NOMO-1 treated with dmso at 0.1 percent for 144 hours (cell line): Measurements from ENCODE around the gene ZBTB3.
A peak's percentile ranks its signal among the peaks of the same experiment; 100 is the strongest.
"Not testable (repeated sequence)": the region's sequence is repeated elsewhere in the genome, so short reads cannot be mapped to it uniquely, and the experiment has no call there.

ENCODE experiments used
- DNase-seq: peaks from one replicate; lab custom pipeline; 2025; ENCODE audit not compliant: unreplicated experiment; lab: John Stamatoyannopoulos, UW

Gene ZBTB3

GRCh38 chr11:62753736-62754603 is at the start of gene ZBTB3:
Gene ZBTB3, minus strand, starts transcription at chr11:62754160. Its CDS starts 496 bp downstream, at chr11:62753664.
- DNase-seq, result peak; percentile 100

DNA sequence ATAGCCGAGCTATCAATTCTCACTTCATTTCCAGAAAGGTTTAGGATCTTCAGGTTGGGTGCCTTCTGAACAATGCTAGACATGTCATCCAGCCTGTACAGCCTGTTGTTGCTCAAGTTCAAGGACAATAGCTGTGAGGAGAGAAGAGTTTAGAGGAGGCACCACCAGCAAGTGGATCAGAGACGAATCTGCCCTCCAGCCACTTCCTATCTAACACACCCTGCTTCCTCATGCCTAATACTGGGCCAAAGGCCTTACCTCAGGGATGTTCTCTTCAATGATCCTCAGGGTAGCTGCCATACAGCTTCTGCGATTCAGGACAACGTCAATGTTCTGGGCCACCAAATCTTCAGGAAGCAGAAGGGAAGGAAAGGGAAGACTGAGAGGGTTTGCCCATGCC is 47.1 kb upstream of the ZBTB3 start:
- no peak for DNase-seq

DNA sequence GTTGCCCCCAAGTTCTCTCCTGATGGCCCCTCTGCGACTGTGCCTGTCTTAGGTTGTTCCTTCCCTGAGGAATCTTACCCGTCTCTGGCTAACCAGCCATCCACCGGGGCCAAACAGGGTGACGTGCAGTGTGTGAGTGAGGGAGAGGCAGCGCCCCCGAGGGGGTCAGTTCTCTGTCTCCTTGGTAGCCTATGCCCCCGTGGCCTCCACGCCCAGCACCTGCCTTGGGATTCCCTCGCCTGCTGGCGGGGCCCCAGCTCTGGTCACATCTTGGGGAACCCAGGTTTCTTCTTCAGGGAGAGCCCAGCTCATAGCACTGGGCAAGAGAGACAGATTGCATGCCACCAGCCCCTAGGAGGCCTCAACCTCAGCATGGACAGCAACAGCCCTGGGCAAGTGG is 45.5 kb upstream of the ZBTB3 start:
- no peak for DNase-seq

DNA sequence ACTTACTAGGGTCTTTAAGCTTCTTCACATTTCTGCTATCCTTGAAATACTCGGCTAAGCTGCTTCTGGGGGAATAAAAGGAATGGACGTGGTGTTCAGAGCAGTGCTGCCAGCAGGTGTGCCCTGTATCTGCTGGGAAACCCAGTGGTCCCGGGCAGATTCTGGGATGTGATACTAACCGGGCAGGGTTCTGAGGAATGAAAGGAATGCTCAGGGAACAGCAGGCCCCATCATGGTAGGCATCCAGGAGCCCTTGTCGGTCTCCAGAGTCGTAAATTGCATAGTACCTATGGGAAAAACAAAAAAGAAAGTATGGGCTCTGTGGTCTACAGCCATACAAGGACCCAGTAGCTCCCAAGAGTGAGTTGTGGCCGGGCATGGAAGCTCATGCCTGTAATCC is 42.3 kb upstream of the ZBTB3 start:
- no peak for DNase-seq

GRCh38 chr11:62794201-62794775 is 40.3 kb upstream of the ZBTB3 start:
- no peak for DNase-seq

GRCh38 chr11:62792202-62792575 is 38.2 kb upstream of the ZBTB3 start:
- DNase-seq, result no peak

GRCh38 chr11:62791501-62792201 is 37.7 kb upstream of the ZBTB3 start, which contains the start of gene TMEM223:
Gene TMEM223, minus strand, starts transcription at chr11:62792006. Its CDS starts 12 bp downstream, at chr11:62791994.
- peak; percentile 86 for DNase-seq

GRCh38 chr11:62789576-62789975 is 35.6 kb upstream of the ZBTB3 start:
- no peak for DNase-seq

DNA sequence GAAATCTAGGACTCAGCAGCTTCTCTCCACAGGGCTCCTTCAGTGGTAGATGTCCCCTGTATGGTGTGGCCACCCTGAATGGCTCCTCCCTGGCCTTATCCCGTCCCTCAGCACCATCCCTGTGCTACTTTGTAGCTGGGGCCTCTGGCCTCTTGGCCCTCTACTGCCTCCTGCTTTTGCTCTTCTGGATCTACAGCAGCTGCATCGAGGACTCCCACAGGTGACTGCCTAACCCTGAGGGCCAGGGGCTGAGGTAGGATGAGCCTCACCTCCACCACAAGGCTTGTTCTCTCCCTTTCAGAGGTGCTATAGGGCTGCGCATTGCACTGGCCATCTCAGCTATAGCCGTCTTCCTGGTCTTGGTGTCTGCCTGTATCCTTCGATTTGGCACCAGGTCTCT is 35.0 kb upstream of the ZBTB3 start:
- no peak for DNase-seq

DNA sequence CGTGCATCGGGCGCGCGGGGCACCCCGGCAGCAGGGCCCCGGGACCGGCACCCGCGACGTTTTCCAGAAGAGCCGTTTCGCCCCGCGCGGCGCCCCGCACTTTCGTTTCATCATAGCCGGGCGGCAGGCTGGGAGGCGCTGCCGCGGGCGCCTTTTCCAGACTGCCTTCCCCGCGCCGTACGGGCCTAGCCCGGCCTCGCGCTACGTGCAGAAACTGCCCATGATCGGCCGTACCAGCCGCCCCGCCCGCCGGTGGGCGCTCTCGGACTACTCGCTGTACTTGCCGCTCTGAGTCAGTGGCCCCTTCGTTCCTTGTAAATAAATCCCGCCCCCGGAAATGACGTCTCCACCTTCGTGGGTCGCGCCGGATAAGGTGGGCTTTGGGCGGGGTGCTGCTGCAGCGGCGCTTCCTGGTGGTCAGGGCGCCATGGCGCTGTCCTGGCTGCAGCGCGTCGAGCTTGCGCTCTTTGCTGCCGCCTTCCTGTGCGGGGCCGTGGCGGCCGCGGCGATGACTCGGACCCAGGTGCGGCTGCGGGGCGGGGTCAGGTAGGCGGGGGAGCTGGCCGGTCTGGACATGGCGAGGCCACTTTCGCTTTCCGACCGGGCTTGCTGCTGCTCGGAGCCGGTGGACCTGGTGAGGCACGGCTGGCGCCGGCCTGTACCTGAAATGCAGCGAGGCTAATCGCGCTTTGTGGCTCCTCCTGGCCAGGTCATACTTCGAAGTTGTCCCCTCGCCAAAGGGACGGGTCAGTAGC is 33.2 kb upstream of the ZBTB3 start, which contains the start of gene TMEM179B:
TSS of gene TMEM179B (plus strand) at position 398 of the 755 bp plus-strand sequence. CDS start at position 428, 30 bp downstream.
- DNase-seq, result peak; percentile 97

DNA sequence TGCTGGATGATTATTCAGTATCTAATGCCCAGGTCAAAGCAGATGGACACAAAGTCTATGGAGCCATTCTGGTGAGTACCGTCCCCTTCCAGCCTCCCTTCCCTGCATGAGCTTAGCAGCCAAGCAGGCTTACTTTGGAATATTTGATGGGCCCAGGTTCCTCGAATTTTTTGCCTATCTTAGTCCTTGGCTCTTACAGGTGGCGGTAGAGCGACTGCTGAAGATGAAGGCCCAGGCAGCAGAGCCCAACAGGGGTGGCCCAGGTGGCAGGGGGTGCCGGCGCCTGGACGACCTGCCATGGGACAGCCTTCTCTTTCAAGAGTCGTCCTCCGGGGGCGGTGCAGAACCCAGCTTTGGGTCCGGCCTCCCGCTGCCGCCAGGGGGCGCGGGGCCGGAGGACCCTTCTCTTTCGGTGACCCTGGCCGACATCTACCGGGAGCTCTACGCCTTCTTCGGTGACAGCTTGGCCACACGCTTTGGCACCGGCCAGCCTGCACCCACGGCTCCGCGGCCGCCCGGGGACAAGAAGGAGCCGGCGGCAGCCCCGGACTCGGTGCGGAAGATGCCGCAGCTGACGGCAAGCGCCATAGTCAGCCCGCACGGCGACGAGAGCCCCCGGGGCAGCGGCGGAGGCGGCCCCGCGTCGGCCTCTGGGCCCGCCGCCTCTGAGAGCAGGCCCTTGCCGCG is 32.5 kb upstream of the ZBTB3 start:
- peak; percentile 76 for DNase-seq

DNA sequence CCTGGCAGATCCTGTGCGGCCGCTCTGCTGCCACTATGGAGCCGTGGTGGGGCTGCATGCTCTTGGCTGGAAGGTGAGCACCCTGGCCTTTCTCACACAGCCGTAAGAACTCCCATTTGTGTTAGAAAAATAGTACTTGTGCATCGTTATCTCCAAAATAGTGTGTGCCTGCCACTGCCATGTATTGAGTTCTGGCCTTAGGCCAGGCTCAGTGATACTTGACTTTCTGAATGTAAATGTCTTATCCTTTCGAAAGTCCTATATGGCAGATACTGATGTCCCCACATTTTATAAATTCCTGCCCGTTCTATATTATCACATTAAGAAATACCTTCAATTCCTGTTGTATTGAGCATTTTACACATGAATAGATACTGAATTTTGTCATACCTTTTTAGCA is 28.8 kb upstream of the ZBTB3 start:
- no peak for DNase-seq

DNA sequence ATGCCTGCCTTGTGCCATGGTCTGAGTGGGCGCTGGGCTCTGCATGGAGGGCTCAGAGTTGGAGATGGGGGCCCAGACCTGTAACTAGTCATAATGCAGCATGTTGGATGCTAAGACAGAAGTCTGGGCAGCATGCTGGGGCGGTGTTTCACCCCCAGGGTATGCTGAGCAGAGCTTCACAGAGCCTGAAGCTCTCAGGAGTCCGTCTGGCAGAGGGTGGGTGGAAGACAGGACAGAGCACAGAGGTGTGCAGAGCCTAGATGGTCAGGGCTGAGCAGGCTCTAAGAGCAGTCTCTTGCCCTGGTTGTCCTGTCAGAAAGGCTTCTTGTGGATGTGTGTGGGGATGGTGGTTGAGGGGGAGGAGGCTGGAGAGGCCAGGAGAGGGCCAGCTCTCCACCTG is 24.5 kb upstream of the ZBTB3 start:
- no peak for DNase-seq

GRCh38 chr11:62777389-62777788 is 23.4 kb upstream of the ZBTB3 start:
- DNase-seq, result no peak

DNA sequence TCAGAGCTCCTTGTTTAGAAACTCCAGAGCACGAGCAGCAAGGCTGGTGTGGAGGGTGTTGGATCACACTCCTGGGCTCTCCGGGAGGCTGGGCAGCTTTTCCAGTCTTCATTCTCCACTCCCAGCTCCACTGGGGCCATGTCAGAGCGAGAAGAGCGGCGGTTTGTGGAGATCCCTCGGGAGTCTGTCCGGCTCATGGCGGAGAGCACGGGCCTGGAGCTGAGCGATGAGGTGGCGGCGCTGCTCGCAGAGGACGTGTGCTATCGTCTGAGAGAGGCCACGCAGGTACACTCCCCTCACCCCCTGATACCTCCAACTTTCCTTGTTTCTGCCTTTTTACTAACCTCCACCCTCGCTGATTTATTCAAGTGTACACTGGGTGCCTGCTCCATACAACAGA is 21.7 kb upstream of the ZBTB3 start:
- no peak for DNase-seq

- no peak for DNase-seq
These were observed 20.4 kb upstream of the ZBTB3 start for GRCh38 chr11:62774407-62774806.

GRCh38 chr11:62771144-62772021 is 17.4 kb upstream of the ZBTB3 start, which contains the start of gene TAF6L:
Gene TAF6L, plus strand, starts transcription at chr11:62771396. Its CDS starts 4,388 bp downstream, at chr11:62775784.
- DNase-seq, result peak; percentile 91

DNA sequence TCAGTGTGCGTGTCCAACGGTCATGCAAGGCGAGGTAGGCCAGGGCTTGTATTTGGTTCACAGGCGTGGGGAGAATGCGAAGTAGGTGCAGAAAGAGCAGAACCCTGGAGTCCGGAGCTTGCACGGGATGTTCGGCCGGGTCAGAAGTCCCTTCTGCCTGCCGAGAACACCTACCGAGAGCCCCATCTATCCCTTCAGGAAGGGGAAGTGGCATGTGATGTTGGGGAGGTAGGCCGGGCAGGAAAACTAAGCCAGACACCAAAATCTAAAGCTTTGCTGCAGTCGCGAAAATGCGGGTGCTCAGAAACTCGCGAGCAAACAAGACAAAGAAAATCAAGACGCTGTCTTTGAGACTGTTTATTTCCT is 16.8 kb upstream of the ZBTB3 start:
- peak; percentile 51 for DNase-seq

DNA sequence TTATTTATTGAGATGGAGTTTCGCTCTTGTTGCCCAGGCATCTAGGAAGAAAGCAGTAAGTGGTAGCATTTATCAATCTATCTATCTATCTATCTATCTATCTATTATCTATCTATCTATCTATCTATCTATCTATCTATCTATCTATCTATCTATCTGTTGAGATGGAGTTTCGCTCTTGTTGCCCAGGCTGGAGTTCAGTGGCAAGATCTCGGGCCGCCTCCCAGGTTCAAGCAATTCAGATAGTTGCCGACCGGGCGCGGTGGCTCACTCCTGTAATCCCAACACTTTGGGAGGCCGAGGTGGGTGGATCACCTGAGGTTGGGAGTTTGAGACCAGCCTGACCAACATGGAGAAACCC is 6.9 kb upstream of the ZBTB3 start:
- not testable (repeated sequence) for DNase-seq
